ENCODE data around the gene DNAJC24.

The DNAJC24 gene

GRCh38 chr11:31417357-31417756 lies 47.7 kb downstream of the DNAJC24 start:
- no peak for DNase-seq

GRCh38 chr11:31417816-31418215 lies 48.2 kb downstream of the DNAJC24 start:
- no peak for DNase-seq

GRCh38 chr11:31419138-31419537 lies 49.5 kb downstream of the DNAJC24 start:
- DNase-seq, result no peak

GRCh38 chr11:31419669-31420068 lies 50.0 kb downstream of the DNAJC24 start:
- DNase-seq, result no peak

GRCh38 chr11:31421820-31422219 lies 52.2 kb downstream of the DNAJC24 start:
- DNase-seq, result no peak

GRCh38 chr11:31422703-31423102 lies 53.0 kb downstream of the DNAJC24 start:
- DNase-seq, result no peak

GRCh38 chr11:31424652-31425051 lies 55.0 kb downstream of the DNAJC24 start:
- DNase-seq, result no peak

GRCh38 chr11:31433851-31434250 lies 64.2 kb downstream of the DNAJC24 start:
- DNase-seq, result no peak

- DNase-seq, result no peak
Measured at GRCh38 chr11:31437742-31438435, 68.2 kb downstream of the DNAJC24 start.

- DNase-seq, result no peak
Measured at GRCh38 chr11:31441296-31441695, 71.6 kb downstream of the DNAJC24 start.

GRCh38 chr11:31442086-31442485 lies 72.4 kb downstream of the DNAJC24 start:
- no peak for DNase-seq

- DNase-seq, result no peak
Measured at GRCh38 chr11:31443802-31444201, 74.1 kb downstream of the DNAJC24 start.

- DNase-seq, result no peak
Measured at GRCh38 chr11:31445621-31446020, 76.0 kb downstream of the DNAJC24 start.

- no peak for DNase-seq
Measured at GRCh38 chr11:31449040-31449439, 79.4 kb downstream of the DNAJC24 start.

- DNase-seq, result no peak
Measured at GRCh38 chr11:31450841-31451240, 81.2 kb downstream of the DNAJC24 start.

- no peak for DNase-seq
Measured at GRCh38 chr11:31455177-31455576, 85.5 kb downstream of the DNAJC24 start.

- DNase-seq, result no peak
Measured at GRCh38 chr11:31464436-31464835, 94.8 kb downstream of the DNAJC24 start.

GRCh38 chr11:31474083-31474482 lies 104.4 kb downstream of the DNAJC24 start:
- DNase-seq, result no peak

- DNase-seq, result no peak
Measured at GRCh38 chr11:31477528-31478222, 108.0 kb downstream of the DNAJC24 start.

- no peak for DNase-seq
Measured at GRCh38 chr11:31478223-31478590, 108.5 kb downstream of the DNAJC24 start.

- DNase-seq, result no peak
Measured at GRCh38 chr11:31479066-31479465, 109.4 kb downstream of the DNAJC24 start.

GRCh38 chr11:31480930-31481329 lies 111.3 kb downstream of the DNAJC24 start:
- DNase-seq, result no peak

Measured in activated T-cell treated with anti-CD3 and anti-CD28 coated beads, Interleukin-2, amount 50 U/mL, for 1 hour (primary cell).